Tongue (tissue), 2 donors: Measurements from ENCODE around the gene SELENOT. TPM values are rescaled to one million over a fixed set of nuclear protein-coding genes. Genes with fewer than 3 reads are reported as not detected.

Experiments
- DNase-seq: peaks from one replicate; pipeline ENCODE4 v3.0.0-alpha.2; 2015
- total RNA-seq: library from RNA; depleted of rRNA; stranded (reverse); fragments of >200 nt; gene quantifications from one replicate; pipeline ENCODE4 v1.2.3, GENCODE V29; 2014

The SELENOT gene
- total RNA-seq, 1 donor from 2014 or later, result 43.9 TPM

DNA sequence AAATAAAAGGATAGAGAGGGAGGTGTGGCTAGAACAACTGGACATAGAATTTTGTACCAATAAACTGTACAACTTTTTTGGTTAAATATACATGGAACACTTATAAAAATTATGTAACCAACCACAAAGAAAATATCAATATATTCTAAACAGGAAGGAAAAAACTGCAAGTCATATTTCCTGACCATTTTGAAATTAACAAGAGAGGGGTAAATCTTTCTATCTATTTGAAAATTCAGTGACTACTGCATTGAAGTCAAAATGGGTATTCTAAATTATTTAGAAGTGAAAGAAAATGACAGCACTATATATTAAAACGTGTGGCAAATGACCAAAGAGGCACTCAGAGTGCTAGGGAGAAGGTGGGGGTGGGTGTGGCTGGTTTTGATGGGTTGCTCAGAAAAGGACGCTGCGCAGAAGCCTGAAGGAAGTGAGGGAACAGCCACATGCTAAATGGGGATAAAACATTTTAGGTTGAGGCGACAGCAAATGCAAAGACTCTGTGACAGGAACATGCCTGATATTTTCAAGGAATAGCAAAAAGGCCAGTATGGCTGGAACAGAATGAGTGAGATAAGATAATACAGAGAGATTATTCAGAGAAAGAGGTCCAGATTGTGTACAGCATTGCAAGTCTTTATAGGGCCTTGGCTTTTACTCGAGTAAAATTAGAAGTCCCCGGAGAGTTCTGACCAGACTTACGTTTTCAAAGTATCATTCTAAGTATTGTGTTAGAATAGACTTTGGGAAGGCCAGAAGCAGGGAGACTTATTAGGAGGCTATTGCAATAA is 59.5 kb downstream of the SELENOT start:
- DNase-seq, result no peak

DNA sequence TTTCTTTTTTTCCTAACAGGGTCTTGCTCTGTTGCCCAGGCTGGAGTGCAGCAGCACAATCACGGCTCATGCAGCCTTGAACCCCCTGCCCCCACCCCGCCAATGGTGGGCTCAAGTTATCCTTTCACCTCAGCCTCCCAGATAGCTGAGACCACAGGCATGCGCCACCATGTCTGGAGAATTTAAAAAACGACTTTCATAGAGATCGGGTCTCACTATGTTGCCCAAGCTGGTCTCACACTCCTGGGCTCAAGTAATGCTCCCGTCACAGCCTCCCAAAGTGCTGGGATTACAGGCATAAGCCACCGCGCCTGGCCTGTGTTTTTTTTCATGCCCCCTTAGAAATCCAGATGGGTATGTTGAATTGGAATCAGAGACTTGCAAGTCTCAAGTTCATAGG is 60.3 kb downstream of the SELENOT start:
- DNase-seq, result no peak

GRCh38 chr3:150666167-150666566 is 63.0 kb downstream of the SELENOT start:
- DNase-seq, result no peak

GRCh38 chr3:150673966-150674365 is 70.8 kb downstream of the SELENOT start:
- no peak for DNase-seq

GRCh38 chr3:150675587-150675986 is 72.5 kb downstream of the SELENOT start:
- DNase-seq, result no peak

Other genes with a start within 250 kb of the SELENOT start
- 29.2 TPM for gene TSC22D2, start 195.0 kb upstream of the SELENOT start, total RNA-seq
- 94.0 TPM for gene SERP1, start 56.8 kb upstream of the SELENOT start, total RNA-seq
- 219 TPM for gene EIF2A, start 56.5 kb upstream of the SELENOT start, total RNA-seq
- not detected for gene ERICH6, start 100.6 kb downstream of the SELENOT start, total RNA-seq
- gene SIAH2, start 159.8 kb downstream of the SELENOT start, total RNA-seq, result 32.1 TPM